ENCODE data around the gene AZGP1. TPM values are rescaled to one million over a fixed set of nuclear protein-coding genes. Genes with fewer than 3 reads are reported as not detected.

AZGP1 gene
- total and polyA plus RNA-seq, 7 donors: 0.66 to 17.1 (median 4.7) TPM

DNA sequence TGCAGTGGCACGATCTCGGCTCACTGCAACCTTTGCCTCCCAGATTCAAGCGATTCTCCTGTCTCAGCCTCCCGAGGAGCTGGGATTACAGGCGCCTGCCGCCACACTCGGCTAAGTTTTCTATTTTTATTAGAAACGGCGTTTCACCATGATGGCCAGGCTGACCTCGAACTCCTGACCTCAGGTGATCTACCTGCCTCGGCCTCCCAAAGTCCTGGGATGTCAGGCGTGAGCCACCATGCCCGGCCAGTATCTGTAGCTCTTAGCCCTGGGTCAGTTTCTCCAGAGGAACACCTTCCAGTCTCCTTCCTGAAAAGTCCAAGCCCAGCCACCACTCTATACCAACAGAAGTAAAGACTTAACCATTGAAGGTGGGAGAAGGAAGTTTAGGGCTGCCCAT, 24.4 kb upstream of the AZGP1 start:
- Histone ChIP-seq H3K4me3 (no peak overlapping the region), H3K27me3 (no peaks in the 10 kb centered on the region), H3K36me3 (no peaks in the 10 kb centered on the region), H3K27ac (no peak overlapping the region), H3K9me3 (no peaks in the 10 kb centered on the region), H3K4me1 (peaks cover 0 to 14% (median 2%) of the 10 kb centered on the region in 4 donors)
- WGBS, 2 donors: 44 to 82% methylated on average over 13 of the region's 13 CpGs
- no peak for TF ChIP-seq EP300 (IDR thresholded peaks at IDR 0.05)
- TF ChIP-seq, protein P1, sequence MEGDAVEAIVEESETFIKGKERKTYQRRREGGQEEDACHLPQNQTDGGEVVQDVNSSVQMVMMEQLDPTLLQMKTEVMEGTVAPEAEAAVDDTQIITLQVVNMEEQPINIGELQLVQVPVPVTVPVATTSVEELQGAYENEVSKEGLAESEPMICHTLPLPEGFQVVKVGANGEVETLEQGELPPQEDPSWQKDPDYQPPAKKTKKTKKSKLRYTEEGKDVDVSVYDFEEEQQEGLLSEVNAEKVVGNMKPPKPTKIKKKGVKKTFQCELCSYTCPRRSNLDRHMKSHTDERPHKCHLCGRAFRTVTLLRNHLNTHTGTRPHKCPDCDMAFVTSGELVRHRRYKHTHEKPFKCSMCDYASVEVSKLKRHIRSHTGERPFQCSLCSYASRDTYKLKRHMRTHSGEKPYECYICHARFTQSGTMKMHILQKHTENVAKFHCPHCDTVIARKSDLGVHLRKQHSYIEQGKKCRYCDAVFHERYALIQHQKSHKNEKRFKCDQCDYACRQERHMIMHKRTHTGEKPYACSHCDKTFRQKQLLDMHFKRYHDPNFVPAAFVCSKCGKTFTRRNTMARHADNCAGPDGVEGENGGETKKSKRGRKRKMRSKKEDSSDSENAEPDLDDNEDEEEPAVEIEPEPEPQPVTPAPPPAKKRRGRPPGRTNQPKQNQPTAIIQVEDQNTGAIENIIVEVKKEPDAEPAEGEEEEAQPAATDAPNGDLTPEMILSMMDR (IDR thresholded peaks at IDR 0.05): no peak
- intact Hi-C loops (cut with DNase I): no loop called here
- DNase-seq: peak; percentile 12

DNA sequence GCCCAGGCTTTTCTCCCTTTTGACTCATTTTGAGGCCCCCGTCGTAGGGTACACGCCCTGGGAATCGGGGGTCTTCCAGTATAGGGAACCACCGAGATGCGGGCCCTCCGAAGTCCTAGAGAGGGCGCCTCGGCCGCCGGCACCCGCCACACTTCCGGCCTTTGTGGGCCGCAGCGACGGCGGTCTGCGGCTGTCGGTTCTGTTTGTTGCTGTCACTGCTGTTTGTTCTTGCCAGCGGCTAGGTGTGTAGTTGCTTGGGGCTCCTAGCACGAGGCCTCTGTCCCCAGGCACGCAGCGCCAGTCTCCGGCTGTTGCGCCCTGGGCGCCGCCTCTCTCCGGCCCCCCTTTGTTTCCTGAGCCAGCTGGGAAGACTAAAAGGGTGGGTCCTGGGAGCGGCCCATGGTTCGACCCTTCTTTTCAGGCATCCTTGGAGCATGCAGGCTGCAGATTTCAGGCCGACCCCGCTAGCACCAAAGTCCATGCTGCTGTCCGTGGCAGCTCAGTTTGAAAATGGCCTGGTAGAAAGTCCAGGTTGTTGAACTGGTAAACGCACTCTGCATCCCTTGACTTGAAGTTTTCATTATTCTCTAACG, 21.8 kb upstream of the AZGP1 start:
- H3K9me3 ChIP-seq: no peaks in the 10 kb centered on the region
- intact Hi-C loops (cut with DNase I): loop anchor here (2.0 kb wide), 2 partner anchors 17 to 83 kb away; partner anchors contain the start of genes ZKSCAN1 and ZNF3
- no peaks in the 10 kb centered on the region for H3K27me3 ChIP-seq
- H3K4me3 ChIP-seq: peak overlapping the region; percentile 43 to 56 (median 50)
- WGBS, 2 donors: 2 to 4% methylated on average over 35 of the region's 35 CpGs
- H3K4me1 ChIP-seq: peaks cover 0 to 20% (median 6%) of the 10 kb centered on the region in 4 donors
- TF ChIP-seq POLR2A (IDR thresholded peaks at IDR 0.05): peak; percentile 36 to 37
- TF ChIP-seq, protein P1 (IDR thresholded peaks at IDR 0.05): peak in 3 of 4 experiments; percentile 32 to 53 (median 47)
- peak in 3 of 4 donors; percentile 24 to 81 (median 81) for TF ChIP-seq POLR2AphosphoS5 (IDR thresholded peaks at IDR 0.05)
- TF ChIP-seq EP300 (IDR thresholded peaks at IDR 0.05): no peak
- peak; percentile 78 for DNase-seq
- H3K36me3 ChIP-seq: no peaks in the 10 kb centered on the region
- H3K27ac ChIP-seq: peak overlapping the region; percentile 63 to 80 (median 72)

DNA sequence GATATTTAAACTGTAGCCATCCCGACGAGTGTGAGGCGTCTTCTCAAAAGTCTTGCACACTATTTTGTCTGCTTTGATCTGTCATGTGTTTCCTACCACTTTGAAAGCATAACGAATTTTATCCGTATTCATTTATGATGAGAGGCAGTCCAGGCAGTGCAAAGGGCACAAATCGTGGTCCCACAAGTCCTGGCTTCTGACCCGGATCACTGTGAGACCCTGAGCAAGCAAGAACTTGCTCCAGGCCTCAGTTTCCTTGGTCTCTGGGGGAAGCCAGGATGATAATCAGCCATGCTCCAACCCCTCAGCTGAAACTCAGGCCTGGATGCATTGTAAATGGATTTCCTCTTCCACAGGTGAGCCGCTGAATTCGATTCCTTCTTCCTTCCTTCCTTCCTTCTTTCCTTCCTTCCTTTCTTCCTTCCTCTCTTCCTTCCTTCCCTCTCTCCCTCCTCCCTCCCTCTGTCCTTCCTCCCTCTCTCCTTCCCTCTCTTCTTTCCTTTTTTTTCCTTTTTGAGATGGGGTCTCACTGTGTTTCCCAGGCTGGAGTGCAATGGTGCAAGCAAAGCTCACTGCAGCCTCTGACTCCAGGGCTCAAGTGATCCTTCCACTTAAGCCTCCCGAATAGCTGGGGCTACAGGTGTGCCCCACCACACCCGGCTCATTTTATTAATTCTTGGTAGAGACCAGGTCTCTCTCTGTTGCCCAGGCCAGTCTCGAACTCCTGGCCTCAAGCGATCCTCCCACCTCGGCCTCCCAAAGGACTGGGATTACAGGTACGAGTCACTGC, 21.1 kb upstream of the AZGP1 start:
- WGBS, 2 donors: 59 to 66% methylated on average over 15 of the region's 15 CpGs
- peaks cover 0 to 20% (median 6%) of the 10 kb centered on the region in 4 donors for H3K4me1 ChIP-seq
- peak overlapping the region; percentile 43 to 56 (median 50) for H3K4me3 ChIP-seq
- H3K27me3 ChIP-seq: no peaks in the 10 kb centered on the region
- no peaks in the 10 kb centered on the region for H3K9me3 ChIP-seq
- TF ChIP-seq POLR2AphosphoS5 (IDR thresholded peaks at IDR 0.05) (no peak), POLR2A (IDR thresholded peaks at IDR 0.05) (no peak), EP300 (IDR thresholded peaks at IDR 0.05) (no peak)
- TF ChIP-seq, protein P1 (IDR thresholded peaks at IDR 0.05): no peak
- H3K27ac ChIP-seq: peak overlapping the region; percentile 63 to 80 (median 72)
- H3K36me3 ChIP-seq: no peaks in the 10 kb centered on the region
- intact Hi-C loops (cut with DNase I): loop anchor here (2.0 kb wide), 1 partner anchor 18 kb away; the partner anchor contains the start of gene ZKSCAN1
- DNase-seq: peak; percentile 10

DNA sequence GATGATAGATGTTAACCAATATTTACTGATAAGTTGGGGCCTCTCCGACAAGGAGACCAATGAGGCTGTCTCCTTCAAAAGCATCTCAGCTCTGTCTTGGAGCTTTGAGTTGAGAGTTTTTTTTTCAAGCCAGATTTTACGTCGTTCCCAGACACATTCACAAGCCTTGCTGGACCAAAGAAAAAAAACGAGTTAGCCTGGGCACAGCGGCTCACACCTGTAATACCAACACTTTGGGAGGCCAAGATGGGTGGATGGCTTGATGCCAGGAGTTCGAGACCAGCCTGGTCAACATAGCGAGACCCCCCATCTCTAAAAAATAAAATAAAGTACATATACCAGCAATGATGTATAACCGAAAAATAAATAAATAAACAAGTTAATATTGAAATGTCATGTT, 19.0 kb upstream of the AZGP1 start:
- Histone ChIP-seq H3K27me3 (no peaks in the 10 kb centered on the region), H3K4me3 (no peak overlapping the region), H3K36me3 (no peaks in the 10 kb centered on the region), H3K27ac (no peak overlapping the region), H3K4me1 (peaks cover 0 to 25% (median 11%) of the 10 kb centered on the region in 4 donors), H3K9me3 (no peaks in the 10 kb centered on the region)
- no peak for DNase-seq
- WGBS, 2 donors: 78 to 83% methylated on average over 8 of the region's 8 CpGs
- intact Hi-C loops (cut with DNase I): loop anchor here (1.0 to 5.0 kb wide), 3 partner anchors 58 to 132 kb away; partner anchors contain the start of gene MBLAC1
- TF ChIP-seq POLR2A (IDR thresholded peaks at IDR 0.05) (no peak), POLR2AphosphoS5 (IDR thresholded peaks at IDR 0.05) (no peak), EP300 (IDR thresholded peaks at IDR 0.05) (no peak)
- TF ChIP-seq, protein P1 (IDR thresholded peaks at IDR 0.05): no peak
